GM12891 (cell line): ENCODE data around the gene PPP4R2.

Experiments
- DNase-seq: peaks from one replicate; pipeline ENCODE4 v3.0.0; 2011; ENCODE audit warnings: low spot score; ENCODE audit not compliant: insufficient read length
- FAIRE-seq: peaks from 2 replicates; lab custom pipeline; 2011; peaks lifted over from hg19 to GRCh38; lab: Jason Lieb, UNC
- PAX5 ChIP-seq: IDR thresholded peaks from 2 replicates; pipeline ENCODE4 v1.6.1; 2011; ENCODE audit warnings: low read length, moderate library complexity, mild to moderate bottlenecking; ENCODE audit not compliant: insufficient read depth, severe bottlenecking
- POLR2A ChIP-seq: IDR thresholded peaks from 2 replicates; pipeline ENCODE4 v1.6.1; 2011; ENCODE audit warnings: low read depth, low read length, control low read depth
- POLR2AphosphoS5 ChIP-seq: IDR thresholded peaks from 2 replicates; pipeline ENCODE4 v1.6.1; 2011; ENCODE audit warnings: low read depth, low read length, control low read depth
- POU2F2 ChIP-seq: IDR thresholded peaks from 2 replicates; pipeline ENCODE4 v1.6.1; 2011; ENCODE audit warnings: low read depth, mild to moderate bottlenecking, control low read depth, low read length, moderate library complexity
- SPI1 ChIP-seq: IDR thresholded peaks from 2 replicates; pipeline ENCODE4 v1.6.1; 2011; ENCODE audit warnings: low read depth, low read length, control low read depth
- TAF1 ChIP-seq: IDR thresholded peaks from 2 replicates; pipeline ENCODE4 v1.6.1; 2011; ENCODE audit warnings: low read depth, low read length, control low read depth

The PPP4R2 gene

DNA sequence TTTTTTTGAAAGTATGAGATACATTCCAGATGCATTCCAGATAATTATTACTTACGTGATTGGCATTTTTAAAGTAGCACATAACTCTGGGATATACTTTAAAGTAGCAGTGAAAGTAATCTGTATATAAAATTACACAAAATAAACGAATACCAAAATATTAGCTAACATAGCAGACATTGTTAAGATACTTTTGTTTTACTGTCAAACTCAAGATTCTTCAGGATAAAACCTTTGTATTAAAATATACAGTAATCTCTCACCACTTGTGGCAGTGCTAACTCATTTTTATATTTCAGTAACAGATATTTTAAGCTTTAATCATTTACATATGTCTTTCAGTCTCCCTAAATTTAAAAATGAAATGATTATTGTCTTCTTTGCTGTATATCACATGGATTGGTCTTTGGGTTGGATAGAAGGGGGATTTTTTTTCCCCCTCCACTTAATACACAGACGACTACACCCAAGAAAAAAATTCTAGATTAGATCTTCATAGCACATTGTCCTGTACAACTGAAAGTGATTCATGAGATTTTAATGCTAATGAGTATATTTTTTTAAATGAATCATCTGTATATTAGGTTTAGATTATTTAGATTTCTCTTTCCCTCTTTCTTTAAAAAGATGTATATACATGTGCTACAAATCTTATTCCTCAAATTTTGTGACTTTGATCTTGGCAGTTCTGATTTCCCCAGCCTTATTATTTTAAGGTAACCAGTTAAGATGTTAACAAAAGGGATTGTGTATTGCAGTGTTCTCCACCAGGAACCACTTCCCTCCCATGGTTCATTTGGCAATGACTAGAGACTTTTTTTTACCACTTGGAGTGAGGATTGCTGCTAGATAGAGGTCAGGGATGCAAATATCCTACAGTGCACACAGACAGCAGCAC, 40.3 kb downstream of the PPP4R2 start:
- no peak for TF ChIP-seq POU2F2
- no peak for TF ChIP-seq TAF1
- TF ChIP-seq PAX5: no peak
- TF ChIP-seq SPI1: 0 out of 2 replicates have a peak, but pooled peaks have one; percentile 19
- DNase-seq (no peak), FAIRE-seq (peak; percentile 69)

GRCh38 chr3:73041537-73041936, 44.9 kb downstream of the PPP4R2 start:
- FAIRE-seq: peak; percentile 73
- TF ChIP-seq POLR2AphosphoS5 (no peak), SPI1 (no peak), POU2F2 (no peak), POLR2A (no peak), PAX5 (no peak), TAF1 (no peak)
- DNase-seq: no peak

- DNase-seq (no peak), FAIRE-seq (peak; percentile 31)
- TF ChIP-seq TAF1 (no peak), POU2F2 (no peak), POLR2A (no peak), SPI1 (no peak), PAX5 (no peak), POLR2AphosphoS5 (no peak)
These were observed 46.8 kb downstream of the PPP4R2 start for GRCh38 chr3:73043414-73043813.

- DNase-seq (no peak), FAIRE-seq (no peak)
- TF ChIP-seq PAX5 (no peak), POU2F2 (no peak), TAF1 (no peak), SPI1 (no peak), POLR2A (no peak), POLR2AphosphoS5 (no peak)
These were observed 48.8 kb downstream of the PPP4R2 start for GRCh38 chr3:73045391-73045790.

GRCh38 chr3:73046195-73046594, 49.6 kb downstream of the PPP4R2 start:
- FAIRE-seq (no peak), DNase-seq (no peak)
- TF ChIP-seq PAX5 (no peak), POLR2A (no peak), TAF1 (no peak), POLR2AphosphoS5 (no peak), POU2F2 (no peak), SPI1 (no peak)

GRCh38 chr3:73049319-73049718, 52.7 kb downstream of the PPP4R2 start:
- no peak for DNase-seq
- TF ChIP-seq PAX5 (no peak), POLR2A (no peak), TAF1 (no peak), POLR2AphosphoS5 (no peak), POU2F2 (no peak), SPI1 (no peak)
- no peak for FAIRE-seq

- TF ChIP-seq TAF1 (no peak), PAX5 (no peak), POU2F2 (no peak), POLR2A (no peak), SPI1 (no peak), POLR2AphosphoS5 (no peak)
- FAIRE-seq: no peak
- no peak for DNase-seq
These were observed 56.2 kb downstream of the PPP4R2 start for GRCh38 chr3:73052857-73053256.

- TF ChIP-seq PAX5 (no peak), POU2F2 (no peak), TAF1 (no peak), POLR2AphosphoS5 (no peak), POLR2A (no peak), SPI1 (no peak)
- FAIRE-seq (no peak), DNase-seq (no peak)
These were observed 59.0 kb downstream of the PPP4R2 start for GRCh38 chr3:73055583-73055982.

DNA sequence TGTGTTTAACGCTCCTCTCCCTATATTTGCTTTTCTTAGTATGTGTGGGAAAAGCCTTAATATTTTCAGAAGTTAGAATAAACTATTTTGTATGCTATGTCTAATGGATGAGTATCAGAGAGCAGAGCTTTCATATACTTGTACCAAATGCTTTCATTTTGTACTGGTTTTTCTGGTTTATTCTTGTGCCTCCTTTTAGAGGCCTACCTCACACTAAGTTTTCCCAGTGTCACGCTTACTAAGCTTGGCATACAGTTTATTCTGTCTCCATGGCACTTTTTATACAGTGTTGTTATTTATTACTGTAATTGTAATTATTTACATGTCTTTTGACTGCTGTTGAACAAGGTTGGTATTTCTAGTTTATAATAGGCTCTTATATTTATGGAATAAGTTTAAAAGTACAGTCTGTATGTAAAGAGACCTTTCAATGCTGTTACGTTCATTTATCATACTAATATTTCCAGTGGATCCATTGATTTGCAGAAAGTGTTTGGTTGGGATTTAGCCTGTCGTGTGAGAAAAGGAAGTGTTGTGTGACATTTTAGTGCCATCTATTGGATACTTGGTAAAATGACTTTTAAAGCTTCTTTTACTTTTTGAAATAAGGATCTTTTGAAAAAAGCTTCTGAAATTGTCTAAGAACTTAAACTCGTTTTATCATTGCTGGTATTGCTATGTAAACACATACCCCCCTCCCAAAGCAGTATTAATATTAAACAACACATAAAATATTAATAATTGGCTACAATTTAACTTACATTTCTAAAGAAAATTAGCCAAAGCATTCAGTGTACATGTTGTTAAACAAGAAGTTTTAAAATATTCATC, 59.6 kb downstream of the PPP4R2 start:
- FAIRE-seq (no peak), DNase-seq (no peak)
- no peak for TF ChIP-seq SPI1
- no peak for TF ChIP-seq TAF1
- no peak for TF ChIP-seq POLR2AphosphoS5
- no peak for TF ChIP-seq PAX5
- TF ChIP-seq POU2F2: no peak
- TF ChIP-seq POLR2A: no peak
